Prostate gland (tissue), 2 donors: ENCODE data around the gene CCDC34. TPM values are rescaled to one million over a fixed set of nuclear protein-coding genes. Genes with fewer than 3 reads are reported as not detected.
"Not testable (repeated sequence)": the region's sequence is repeated elsewhere in the genome, so short reads cannot be mapped to it uniquely, and the experiment has no call there.

Experiments used
- DNase-seq: peaks from one replicate; pipeline ENCODE4 v3.0.0-alpha.2; 2019; ENCODE audit warnings: low spot score
- H3K27ac ChIP-seq, 2 donors: fragments of 200-600 bp; sonication (generic); 2 replicates each; pipeline ENCODE4 v1.5.1; 2017 to 2019
- H3K27me3 ChIP-seq: fragments of 200-600 bp; sonication (generic); replicated peaks from 2 replicates; pipeline ENCODE4 v1.5.1; 2019; ENCODE audit not compliant: insufficient read depth
- H3K36me3 ChIP-seq, 2 donors: fragments of 200-600 bp; sonication (generic); 1 replicate in 1 of 2; 2 replicates in 1 of 2; pipeline versions ENCODE4 v1.5.1 to v1.8.1; 2017 to 2019
- H3K4me1 ChIP-seq: fragments of 200-600 bp; sonication (generic); replicated peaks from 2 replicates; pipeline ENCODE4 v1.5.1; 2019
- H3K4me3 ChIP-seq, 2 donors: fragments of 200-600 bp; sonication (generic); 2 replicates each; pipeline ENCODE4 v1.5.1; 2017 to 2019
- H3K9me3 ChIP-seq: fragments of 200-600 bp; sonication (generic); 2 replicates; pipeline ENCODE4 v1.5.1; 2017
- POLR2A ChIP-seq: fragments of 450-650 bp; IDR thresholded peaks from one replicate; pipeline ENCODE4 v1.6.1; 2016; ENCODE audit warnings: antibody characterized with exemption, mild to moderate bottlenecking
- POLR2AphosphoS5 ChIP-seq: sonication (generic); formaldehyde crosslinking; IDR thresholded peaks from one replicate; pipeline ENCODE4 v1.6.1; 2017; ENCODE audit warnings: antibody characterized with exemption
- WGBS: methylation state at CpG from one replicate; pipeline ENCODE4 v1.1.5; 2018; 5-methylcytosine and 5-hydroxymethylcytosine counted together
- intact Hi-C: fragments of 100-400 bp; cut with DNase I; formaldehyde crosslinking; loops from one replicate; pipeline ENCODE4 v1.14.2; 2022
- total RNA-seq, 2 donors: library from RNA; depleted of rRNA; stranded (reverse); fragments of >200 nt; gene quantifications; one replicate each; pipeline ENCODE4 v1.1.0, GENCODE V29; 2016
- TF ChIP-seq, protein P1 (sequence below), 4 experiments: fragments of 200-600 bp in 2 of 4; fragments of 450-650 bp in 2 of 4; sonication (generic) in 2 of 4; IDR thresholded peaks; 1 replicate in 3 of 4; 2 replicates in 1 of 4; pipeline ENCODE4 v1.5.1; 2016 to 2019; ENCODE audit warnings: antibody characterized with exemption in 4 of 4, mild to moderate bottlenecking in 2 of 4, moderate library complexity in 2 of 4

The CCDC34 gene
- total RNA-seq, 2 donors from 2014 or later = 5.7 to 6.7 TPM

DNA sequence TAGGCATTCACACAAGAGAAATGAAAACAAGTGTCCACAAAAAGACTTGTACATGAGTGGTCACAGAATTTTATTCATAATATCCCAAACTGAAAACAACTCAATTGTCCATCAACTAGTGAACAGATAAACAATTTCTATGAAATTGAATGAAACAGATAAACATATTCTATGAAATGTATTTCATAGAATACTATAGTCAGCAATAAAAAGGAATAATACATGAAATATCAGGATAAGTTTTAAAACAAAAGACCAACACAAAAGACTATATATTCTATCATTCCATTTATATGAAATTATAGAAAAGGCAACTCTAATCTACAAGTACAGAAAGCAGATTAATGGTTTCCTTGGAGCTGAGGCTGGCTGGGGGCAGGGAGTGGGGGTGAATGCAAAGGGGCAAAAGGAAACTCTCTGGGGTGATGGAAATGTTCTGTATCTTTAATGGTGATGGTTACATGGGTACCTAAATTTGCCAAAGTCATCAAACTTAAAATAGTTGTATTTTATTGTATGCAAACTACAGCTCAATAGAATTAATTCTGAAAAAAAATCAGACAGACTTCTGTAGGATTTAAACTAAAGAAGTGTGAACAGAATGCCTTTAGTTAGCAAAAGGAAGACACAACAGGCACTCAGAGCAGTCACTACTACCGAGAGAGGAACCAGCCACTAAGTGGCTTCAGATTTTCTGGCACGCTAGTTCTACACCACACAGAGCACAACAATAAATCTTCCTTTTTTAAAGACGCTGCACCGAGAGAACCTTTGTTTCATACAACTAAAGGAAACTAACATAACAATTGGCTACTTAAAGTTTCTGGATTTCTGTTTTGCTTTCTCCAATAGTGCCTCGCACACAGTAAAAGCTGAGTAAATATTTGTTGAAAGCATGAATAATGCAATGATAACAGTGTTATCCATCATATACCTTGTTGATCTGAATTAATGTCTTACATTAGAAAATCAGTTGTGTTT is 15.4 kb downstream of the CCDC34 start:
- WGBS = 11% methylated on average over 5 of the region's 5 CpGs
- DNase-seq = no peak
- TF ChIP-seq POLR2A (no peak), POLR2AphosphoS5 (no peak)
- TF ChIP-seq, protein P1, sequence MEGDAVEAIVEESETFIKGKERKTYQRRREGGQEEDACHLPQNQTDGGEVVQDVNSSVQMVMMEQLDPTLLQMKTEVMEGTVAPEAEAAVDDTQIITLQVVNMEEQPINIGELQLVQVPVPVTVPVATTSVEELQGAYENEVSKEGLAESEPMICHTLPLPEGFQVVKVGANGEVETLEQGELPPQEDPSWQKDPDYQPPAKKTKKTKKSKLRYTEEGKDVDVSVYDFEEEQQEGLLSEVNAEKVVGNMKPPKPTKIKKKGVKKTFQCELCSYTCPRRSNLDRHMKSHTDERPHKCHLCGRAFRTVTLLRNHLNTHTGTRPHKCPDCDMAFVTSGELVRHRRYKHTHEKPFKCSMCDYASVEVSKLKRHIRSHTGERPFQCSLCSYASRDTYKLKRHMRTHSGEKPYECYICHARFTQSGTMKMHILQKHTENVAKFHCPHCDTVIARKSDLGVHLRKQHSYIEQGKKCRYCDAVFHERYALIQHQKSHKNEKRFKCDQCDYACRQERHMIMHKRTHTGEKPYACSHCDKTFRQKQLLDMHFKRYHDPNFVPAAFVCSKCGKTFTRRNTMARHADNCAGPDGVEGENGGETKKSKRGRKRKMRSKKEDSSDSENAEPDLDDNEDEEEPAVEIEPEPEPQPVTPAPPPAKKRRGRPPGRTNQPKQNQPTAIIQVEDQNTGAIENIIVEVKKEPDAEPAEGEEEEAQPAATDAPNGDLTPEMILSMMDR (IDR thresholded peaks at IDR 0.05) = no peak

DNA sequence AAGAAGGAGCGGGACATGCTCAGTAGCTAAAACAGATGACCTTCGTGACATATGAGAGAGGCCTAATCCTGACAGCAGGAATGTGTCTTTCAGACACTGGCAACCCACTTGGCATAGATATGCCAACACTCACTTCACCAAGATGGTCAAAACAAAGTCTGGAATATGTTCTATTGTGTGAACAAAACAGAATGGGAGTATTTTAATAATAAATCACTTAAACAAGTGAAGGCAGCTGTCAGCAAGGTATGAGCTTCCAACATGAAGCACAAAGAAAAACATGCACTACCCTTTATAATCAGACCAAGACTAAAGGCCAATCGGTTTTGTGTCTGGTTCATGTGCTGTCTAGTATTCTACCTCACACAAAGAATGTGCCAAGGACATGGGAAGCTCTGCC is 23.1 kb downstream of the CCDC34 start:
- 85% methylated on average over 3 of the region's 3 CpGs for WGBS
- Histone ChIP-seq H3K36me3 (no peaks in the 10 kb centered on the region), H3K9me3 (no peaks in the 10 kb centered on the region), H3K27me3 (no peaks in the 10 kb centered on the region), H3K4me3 (no peak overlapping the region), H3K27ac (no peak overlapping the region), H3K4me1 (no peaks in the 10 kb centered on the region)
- TF ChIP-seq POLR2AphosphoS5 (no peak), POLR2A (no peak)
- intact Hi-C loops = loop anchor here (10.0 kb wide), 1 partner anchor 785 kb away; no protein-coding TSS in a partner anchor
- DNase-seq = no peak

More for the DNA sequence above, 15.4 kb downstream of the CCDC34 start:
- no peaks in the 10 kb centered on the region for H3K9me3 ChIP-seq
- H3K36me3 ChIP-seq = no peaks in the 10 kb centered on the region
- no peaks in the 10 kb centered on the region for H3K4me1 ChIP-seq
- no peaks in the 10 kb centered on the region for H3K27me3 ChIP-seq
- intact Hi-C loops = no loop called here
- no peak overlapping the region for H3K27ac ChIP-seq
- H3K4me3 ChIP-seq = no peak overlapping the region

DNA sequence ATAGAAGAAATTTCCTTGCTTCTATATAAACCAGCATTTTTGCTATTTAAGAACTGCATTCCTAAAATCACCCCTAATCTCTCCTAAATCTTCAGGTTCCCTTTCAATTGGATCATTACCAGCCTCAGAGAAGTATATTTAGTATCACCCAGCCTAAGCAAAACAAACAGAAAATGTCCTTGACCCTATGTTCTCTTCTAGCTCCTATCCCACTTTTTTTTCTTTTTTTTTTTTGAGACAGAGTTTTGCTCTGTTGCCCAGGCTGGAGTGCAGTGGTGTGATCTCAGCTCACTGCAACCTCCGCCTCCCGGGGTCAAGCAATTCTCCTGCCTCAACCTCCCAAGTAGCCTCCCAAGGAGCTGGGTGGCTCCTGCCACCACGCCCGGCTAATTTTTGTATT is 28.3 kb downstream of the CCDC34 start:
- not testable (repeated sequence) for DNase-seq, H3K36me3 ChIP-seq, H3K27ac ChIP-seq, H3K4me1 ChIP-seq, H3K27me3 ChIP-seq, H3K9me3 ChIP-seq, H3K4me3 ChIP-seq
- WGBS = 95% methylated on average over 4 of the region's 4 CpGs
- intact Hi-C loops = loop anchor here (10.0 kb wide), 1 partner anchor 780 kb away; no protein-coding TSS in a partner anchor

DNA sequence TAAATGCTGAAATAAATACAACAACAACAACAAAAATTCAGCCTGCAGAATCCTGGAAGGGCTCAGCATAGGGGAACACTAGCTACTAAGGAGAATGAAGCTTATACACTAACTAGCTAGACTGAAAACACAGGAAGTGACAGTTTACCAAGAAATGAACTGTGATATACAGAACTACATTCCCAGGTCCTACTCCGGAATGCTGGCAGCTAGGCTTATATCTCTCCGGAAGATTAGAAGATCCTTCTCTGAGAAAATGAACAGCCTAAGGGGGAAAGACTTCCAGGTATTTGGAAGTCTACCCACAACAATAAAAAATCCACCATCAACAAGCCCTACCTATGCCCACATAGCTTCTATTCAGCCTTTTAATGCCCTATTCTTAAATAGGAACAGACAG is 31.0 kb downstream of the CCDC34 start:
- intact Hi-C loops = loop anchor here (10.0 kb wide), 1 partner anchor 777 kb away; no protein-coding TSS in a partner anchor
- Histone ChIP-seq H3K27me3 (no peaks in the 10 kb centered on the region), H3K4me1 (no peaks in the 10 kb centered on the region), H3K4me3 (no peak overlapping the region), H3K9me3 (no peaks in the 10 kb centered on the region), H3K36me3 (no peaks in the 10 kb centered on the region), H3K27ac (no peak overlapping the region)
- DNase-seq = no peak
- TF ChIP-seq POLR2A (no peak), POLR2AphosphoS5 (no peak)
- TF ChIP-seq, protein P1 (IDR thresholded peaks at IDR 0.05) = no peak
- 30% methylated on average over 2 of the region's 2 CpGs for WGBS

DNA sequence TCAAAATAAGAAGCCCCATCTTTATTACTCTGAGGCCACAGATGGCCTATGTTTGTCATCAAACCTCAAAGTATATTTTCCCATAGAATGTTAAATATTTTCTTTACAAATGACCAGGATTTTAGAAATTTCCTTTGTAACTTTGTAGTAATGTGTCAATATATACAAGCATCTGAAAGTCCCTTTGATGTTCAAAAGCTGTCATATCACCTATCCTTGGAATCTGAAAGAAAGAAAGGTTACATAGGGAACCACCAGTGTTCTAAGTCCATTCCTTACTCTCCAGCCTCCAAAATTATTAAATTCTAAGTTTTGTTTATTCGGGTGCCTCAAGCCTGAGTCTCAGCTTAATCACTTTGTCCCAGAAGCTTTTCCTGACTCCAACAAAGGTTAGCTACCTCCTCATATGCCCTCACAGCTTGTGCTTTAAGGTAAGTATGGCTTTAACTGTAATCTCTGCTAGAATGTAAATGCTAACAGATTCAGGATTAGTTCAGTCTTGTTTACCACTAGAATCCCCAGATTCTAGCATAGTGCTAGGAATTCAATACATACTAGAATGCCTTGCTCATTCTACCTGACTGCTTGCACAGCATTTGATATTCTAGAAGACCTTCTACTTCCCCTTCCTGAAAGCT is 32.3 kb downstream of the CCDC34 start:
- no peak overlapping the region for H3K27ac ChIP-seq
- H3K27me3 ChIP-seq = no peaks in the 10 kb centered on the region
- H3K36me3 ChIP-seq = no peaks in the 10 kb centered on the region
- no peak overlapping the region for H3K4me3 ChIP-seq
- TF ChIP-seq POLR2A = no peak
- TF ChIP-seq POLR2AphosphoS5 = no peak
- TF ChIP-seq, protein P1 (IDR thresholded peaks at IDR 0.05) = no peak
- no peaks in the 10 kb centered on the region for H3K4me1 ChIP-seq
- 97% methylated on average over 1 of the region's 1 CpG for WGBS
- no peak for DNase-seq
- intact Hi-C loops = loop anchor here (10.0 kb wide), 1 partner anchor 776 kb away; no protein-coding TSS in a partner anchor
- H3K9me3 ChIP-seq = no peaks in the 10 kb centered on the region
